Measurements from ENCODE around the gene HS3ST4. TPM values are rescaled to one million over a fixed set of nuclear protein-coding genes. Genes with fewer than 3 reads are reported as not detected.

HS3ST4 gene
- total RNA-seq, 1 experiment from 2014 or later: not detected

GRCh38 chr16:25951999-25952398 lies 260.2 kb downstream of the HS3ST4 start (continued):
- no peak for TF ChIP-seq EZH2phosphoT487 (IDR thresholded peaks at IDR 0.05; ENCODE audit: borderline replicate concordance)
- TF ChIP-seq, protein P1, sequence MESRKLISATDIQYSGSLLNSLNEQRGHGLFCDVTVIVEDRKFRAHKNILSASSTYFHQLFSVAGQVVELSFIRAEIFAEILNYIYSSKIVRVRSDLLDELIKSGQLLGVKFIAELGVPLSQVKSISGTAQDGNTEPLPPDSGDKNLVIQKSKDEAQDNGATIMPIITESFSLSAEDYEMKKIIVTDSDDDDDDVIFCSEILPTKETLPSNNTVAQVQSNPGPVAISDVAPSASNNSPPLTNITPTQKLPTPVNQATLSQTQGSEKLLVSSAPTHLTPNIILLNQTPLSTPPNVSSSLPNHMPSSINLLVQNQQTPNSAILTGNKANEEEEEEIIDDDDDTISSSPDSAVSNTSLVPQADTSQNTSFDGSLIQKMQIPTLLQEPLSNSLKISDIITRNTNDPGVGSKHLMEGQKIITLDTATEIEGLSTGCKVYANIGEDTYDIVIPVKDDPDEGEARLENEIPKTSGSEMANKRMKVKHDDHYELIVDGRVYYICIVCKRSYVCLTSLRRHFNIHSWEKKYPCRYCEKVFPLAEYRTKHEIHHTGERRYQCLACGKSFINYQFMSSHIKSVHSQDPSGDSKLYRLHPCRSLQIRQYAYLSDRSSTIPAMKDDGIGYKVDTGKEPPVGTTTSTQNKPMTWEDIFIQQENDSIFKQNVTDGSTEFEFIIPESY (IDR thresholded peaks at IDR 0.05; ENCODE audit: extremely low read depth, insufficient replicate concordance, low read length): no peak
- TF ChIP-seq, protein P2, sequence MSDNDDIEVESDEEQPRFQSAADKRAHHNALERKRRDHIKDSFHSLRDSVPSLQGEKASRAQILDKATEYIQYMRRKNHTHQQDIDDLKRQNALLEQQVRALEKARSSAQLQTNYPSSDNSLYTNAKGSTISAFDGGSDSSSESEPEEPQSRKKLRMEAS (IDR thresholded peaks at IDR 0.05): no peak
- no peak for TF ChIP-seq SP1 (IDR thresholded peaks at IDR 0.05; ENCODE audit: low read depth)
- TF ChIP-seq YY1 (IDR thresholded peaks at IDR 0.05; ENCODE audit: extremely low read depth, insufficient replicate concordance, low read depth, low read length): no peak
- TF ChIP-seq CEBPB (IDR thresholded peaks at IDR 0.05; ENCODE audit: low read depth): no peak
- no peak for TF ChIP-seq JUND (IDR thresholded peaks at IDR 0.05)

GRCh38 chr16:25952983-25953382 lies 261.2 kb downstream of the HS3ST4 start:
- no peak overlapping the region for H2AFZ ChIP-seq (ENCODE audit: low read depth, low read length, poor library complexity, severe bottlenecking)
- no peaks in the 10 kb centered on the region for H3K4me1 ChIP-seq (ENCODE audit: control insufficient read depth in 1 of 2, insufficient read depth in 2 of 2, low read length in 2 of 2)
- H4K20me1 ChIP-seq (ENCODE audit: insufficient read depth): no peaks in the 10 kb centered on the region
- ATAC-seq (no peak), DNase-seq (ENCODE audit: low read depth, low spot score) (no peak)
- no peaks in the 10 kb centered on the region for H3K36me3 ChIP-seq (ENCODE audit: control insufficient read depth in 1 of 2, insufficient read depth in 2 of 2, low read length in 2 of 2)
- intact Hi-C loops (cut with micrococcal nuclease): no loop called here
- H3K4me2 ChIP-seq (ENCODE audit: low read length): no peak overlapping the region
- TF ChIP-seq SP1 (IDR thresholded peaks at IDR 0.05; ENCODE audit: low read depth): no peak
- no peak for TF ChIP-seq CTCF (IDR thresholded peaks at IDR 0.05 in 2 of 3, conservative IDR thresholded peaks at IDR 0.05 in 1 of 3; ENCODE audit: borderline replicate concordance in 1 of 3, insufficient read depth in 1 of 3, low read depth in 2 of 3, low read length in 2 of 3)
- TF ChIP-seq CBX3 (IDR thresholded peaks at IDR 0.05; ENCODE audit: low read depth): no peak
- TF ChIP-seq JUND (IDR thresholded peaks at IDR 0.05): no peak
- no peak for TF ChIP-seq EZH2 (IDR thresholded peaks at IDR 0.05)
- H3K9me2 ChIP-seq (ENCODE audit: insufficient read depth): no peaks in the 10 kb centered on the region
- H3K4me3 ChIP-seq (replicated peaks in 1 of 2; ENCODE audit: low read depth in 1 of 2, low read length in 2 of 2): no peak overlapping the region
- peaks cover 0 to 4% of the 10 kb centered on the region in 2 experiments; a peak in 2 of 4 replicates for H3K9me3 ChIP-seq (ENCODE audit: control insufficient read depth in 1 of 2, insufficient read depth in 1 of 2, low read depth in 1 of 2, low read length in 2 of 2)
- no peaks in the 10 kb centered on the region for H3K27me3 ChIP-seq (ENCODE audit: insufficient read depth, low read length)
- RAD21 ChIA-PET (ENCODE audit: low non-redundant PET in 1 of 2, low total read pairs in 2 of 2, uncharacterized antibody in 2 of 2, unreplicated experiment in 2 of 2): no interaction called here
- no peak overlapping the region for H3K27ac ChIP-seq (ENCODE audit: low read depth, low read length)
- POLR2A ChIA-PET: no interaction called here
- H3K9ac ChIP-seq (ENCODE audit: low read length): no peak overlapping the region
- BruUV-seq (replicated peaks): no TSS peak
- CTCF ChIA-PET: no interaction called here
- no peaks in the 10 kb centered on the region for H3K79me2 ChIP-seq (ENCODE audit: insufficient read depth, low read length)

Data from HCT116 (cell line).